ENCODE data around the gene TMEM40.
"Not testable (repeated sequence)": the region's sequence is repeated elsewhere in the genome, so short reads cannot be mapped to it uniquely, and the experiment has no call there.

Gene TMEM40

DNA sequence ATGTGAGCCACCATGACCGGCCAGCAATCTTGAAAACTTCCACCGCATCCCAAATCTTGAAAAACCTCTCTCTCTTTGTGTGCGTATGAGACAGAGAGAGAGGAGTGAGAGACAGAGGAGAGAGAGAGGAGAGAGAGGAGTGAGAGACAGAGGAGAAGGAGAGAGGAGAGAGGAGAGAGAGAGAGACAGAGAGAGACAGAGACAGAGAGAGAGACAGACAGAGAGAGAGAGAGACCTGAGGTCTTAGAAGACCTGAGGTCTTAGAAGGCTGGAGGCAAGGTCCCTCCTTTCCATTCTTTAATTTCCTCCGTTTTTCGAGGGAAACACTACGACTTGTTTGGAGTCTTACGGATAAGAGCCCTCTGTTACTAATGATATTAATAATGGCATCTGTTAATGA lies 39.5 kb downstream of the TMEM40 start:
- no peak for DNase-seq (ENCODE audit: low read depth, low spot score)

DNA sequence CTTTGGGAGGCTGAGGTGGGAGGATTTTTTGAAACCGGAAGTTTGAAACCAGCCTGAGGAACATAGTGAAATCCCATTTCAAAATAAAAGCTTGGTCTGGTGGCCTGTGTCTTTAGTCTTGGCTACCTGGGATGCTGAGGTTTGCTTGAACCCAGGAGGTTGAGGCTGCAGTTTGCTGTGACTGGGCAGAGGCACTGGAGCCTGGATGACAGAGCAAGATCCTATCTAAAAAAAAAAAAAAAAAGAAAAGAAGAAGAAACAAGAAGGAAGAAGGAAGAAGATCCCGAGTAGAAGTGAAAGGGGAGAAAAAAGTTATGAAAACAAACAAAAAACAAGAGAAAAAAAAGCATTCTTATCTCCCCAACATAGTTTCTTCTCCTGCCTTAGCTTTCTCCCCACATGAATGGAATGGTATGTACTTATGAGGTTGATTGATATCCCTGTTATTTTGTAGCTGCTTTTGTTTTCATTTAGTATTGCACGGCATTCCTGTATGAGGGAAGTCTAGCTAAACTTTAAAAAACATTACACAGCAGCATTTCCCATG lies 42.4 kb downstream of the TMEM40 start:
- no peak for DNase-seq (ENCODE audit: low read depth, low spot score)

DNA sequence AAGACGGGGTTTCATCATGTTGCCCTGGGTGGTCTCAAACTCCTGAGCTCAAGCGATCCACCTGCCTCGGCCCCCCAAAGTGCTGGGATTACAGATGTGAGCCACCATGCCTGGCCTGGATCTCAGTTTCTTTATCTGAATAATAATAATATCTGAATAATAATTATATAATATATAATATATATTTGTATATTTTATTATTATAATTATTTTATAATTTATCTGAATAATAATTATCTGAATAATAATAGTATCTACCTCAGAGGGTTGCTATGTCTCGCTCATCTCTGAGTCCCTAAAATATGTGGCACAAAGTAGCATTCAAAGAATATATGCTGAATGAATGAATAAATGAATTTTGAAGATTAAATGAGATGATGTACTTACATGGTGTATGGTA lies 44.8 kb downstream of the TMEM40 start:
- DNase-seq (ENCODE audit: low read depth, low spot score) = no peak

DNA sequence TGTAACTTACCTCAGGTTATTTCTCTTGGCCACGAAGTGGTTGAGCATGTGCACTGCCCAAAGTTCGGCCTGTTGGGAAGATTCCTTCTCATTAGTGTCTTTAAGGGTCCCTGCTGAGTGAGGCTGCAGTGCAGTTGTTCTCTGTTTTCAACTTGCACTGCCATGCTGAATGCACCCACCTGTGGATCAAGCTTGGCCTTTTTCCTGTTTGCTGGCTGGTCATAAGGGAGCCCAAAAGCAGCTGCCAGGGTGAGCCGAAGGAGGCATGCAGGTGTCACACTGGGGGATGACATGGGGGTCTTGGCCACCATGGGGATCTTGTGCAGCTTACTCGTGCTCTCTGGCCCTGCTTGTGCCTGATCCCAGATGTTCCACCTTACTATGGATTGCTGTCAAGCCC lies 49.0 kb downstream of the TMEM40 start:
- DNase-seq (ENCODE audit: low read depth, low spot score) = no peak

DNA sequence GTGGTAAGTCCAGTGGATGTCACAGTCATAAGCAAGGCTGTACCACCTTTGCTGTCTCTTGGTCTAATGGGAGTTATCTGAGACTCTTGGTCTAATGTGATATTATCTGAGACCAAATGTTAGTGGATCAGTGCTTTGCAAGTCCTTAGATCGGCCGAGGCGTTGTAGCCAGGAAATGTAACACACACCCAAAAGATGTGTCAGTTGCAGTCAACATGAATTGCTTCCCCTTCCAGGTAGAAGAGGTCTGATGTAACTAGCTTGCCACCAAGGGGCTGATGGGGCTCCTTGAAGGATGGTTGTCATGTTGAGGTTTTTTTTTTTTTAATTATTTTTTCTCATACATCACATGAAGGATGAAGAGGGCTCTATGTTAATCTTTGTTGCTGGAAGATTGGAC lies 49.7 kb downstream of the TMEM40 start:
- DNase-seq (ENCODE audit: low read depth, low spot score) = no peak

DNA sequence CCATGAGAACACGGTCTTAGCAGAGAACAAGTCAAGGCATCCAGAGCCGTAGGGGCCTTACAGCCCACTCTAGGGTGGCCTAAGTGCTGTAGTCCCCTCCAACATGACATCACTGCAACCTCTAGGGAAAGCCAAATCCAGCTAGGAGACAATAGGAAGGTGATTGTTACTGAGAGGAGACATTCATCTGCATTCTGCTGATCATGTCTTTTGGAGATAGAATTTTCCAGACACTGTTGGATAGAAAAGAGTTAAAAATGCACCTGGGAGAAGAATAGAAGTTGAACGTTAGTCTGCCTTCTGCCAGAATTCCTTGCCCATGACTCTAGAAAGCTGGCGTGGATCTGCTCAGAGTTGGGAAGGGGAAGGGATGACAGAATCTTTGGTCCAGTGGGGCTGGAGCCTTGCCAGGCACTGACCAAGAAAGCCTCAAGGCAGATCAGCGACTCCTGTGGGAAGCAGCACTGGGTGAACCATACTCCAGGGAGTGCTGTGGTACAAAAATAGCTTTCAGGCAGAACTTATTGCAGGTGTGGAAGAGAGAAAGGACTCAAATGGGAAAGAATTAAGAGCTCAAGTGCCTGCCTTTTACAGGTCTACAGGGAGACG lies 50.4 kb downstream of the TMEM40 start:
- DNase-seq (ENCODE audit: low read depth, low spot score) = no peak

DNA sequence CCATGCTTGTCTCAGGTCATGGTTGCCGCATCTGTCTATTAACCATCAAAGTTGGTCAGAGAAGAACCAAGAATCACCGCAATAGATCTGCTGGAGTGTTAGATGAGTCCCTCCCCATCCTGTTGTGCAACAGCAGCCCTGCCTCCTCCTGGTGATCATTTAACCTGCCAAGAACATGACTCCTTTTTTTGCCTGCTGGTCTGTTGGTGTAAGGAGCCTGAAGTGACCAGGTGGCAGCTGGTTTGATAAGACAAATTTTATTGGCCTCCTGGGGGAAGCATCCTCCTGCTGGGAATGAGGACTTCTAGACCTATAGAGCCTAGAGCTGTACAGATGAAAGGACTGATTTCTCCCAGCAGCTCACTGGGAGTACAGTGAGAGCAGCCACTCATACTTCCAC lies 51.6 kb downstream of the TMEM40 start:
- no peak for DNase-seq (ENCODE audit: low read depth, low spot score)

DNA sequence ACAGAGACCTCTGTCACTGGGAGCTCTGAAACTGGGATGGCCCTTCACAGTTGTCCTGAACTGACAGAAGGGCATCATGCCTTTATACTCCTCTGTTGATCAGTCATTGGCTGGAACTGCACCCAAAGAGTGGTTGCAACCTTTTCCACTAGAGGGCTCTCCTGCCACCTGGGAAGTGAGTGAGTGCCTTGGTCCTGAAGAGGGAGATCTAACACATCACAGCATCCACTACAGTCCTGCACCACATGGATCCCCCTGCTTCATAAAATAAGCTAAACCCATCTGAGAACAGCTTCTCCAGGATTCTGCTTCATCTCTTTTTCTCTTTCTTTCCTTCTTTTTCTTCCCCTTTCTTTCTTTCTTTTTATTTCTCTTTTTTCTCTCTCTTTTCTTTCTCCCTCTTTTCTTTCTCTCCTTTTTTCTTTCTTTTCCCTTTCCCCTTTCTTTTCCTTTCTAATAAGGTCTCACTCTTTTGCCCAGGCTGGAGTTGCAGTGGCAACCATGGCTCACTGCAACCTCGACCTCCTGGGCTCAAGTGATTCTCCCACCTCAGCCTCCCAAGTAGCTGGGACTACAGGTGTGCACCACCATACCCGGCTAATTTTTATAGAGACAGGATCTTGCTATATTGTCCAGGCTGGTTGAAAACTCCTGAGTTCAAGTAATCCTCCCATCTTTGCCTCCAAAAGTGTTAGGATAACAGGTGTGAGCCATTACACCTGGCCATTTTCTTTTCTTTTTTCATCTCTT lies 52.4 kb downstream of the TMEM40 start:
- DNase-seq (ENCODE audit: low read depth, low spot score) = peak; percentile 14

DNA sequence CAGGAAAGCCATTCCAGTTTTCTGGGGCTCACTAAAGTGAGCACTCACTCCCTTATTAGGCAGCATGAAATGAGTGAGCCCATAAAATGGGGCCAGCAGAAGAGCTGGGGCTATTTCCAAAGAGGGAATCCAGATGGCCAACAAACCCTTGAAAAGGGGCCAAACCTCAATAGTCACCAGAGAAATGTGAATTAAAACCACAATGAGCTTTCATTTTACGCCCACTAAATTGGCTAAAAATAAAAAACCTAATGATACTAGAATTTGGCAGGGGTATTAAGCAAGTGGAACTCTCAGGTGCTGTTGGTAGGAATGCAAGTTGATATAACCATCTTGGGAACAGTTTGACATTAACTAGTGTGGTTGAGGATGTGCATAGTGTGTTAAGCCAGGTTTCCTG lies 53.1 kb downstream of the TMEM40 start:
- DNase-seq (ENCODE audit: low read depth, low spot score) = no peak

DNA sequence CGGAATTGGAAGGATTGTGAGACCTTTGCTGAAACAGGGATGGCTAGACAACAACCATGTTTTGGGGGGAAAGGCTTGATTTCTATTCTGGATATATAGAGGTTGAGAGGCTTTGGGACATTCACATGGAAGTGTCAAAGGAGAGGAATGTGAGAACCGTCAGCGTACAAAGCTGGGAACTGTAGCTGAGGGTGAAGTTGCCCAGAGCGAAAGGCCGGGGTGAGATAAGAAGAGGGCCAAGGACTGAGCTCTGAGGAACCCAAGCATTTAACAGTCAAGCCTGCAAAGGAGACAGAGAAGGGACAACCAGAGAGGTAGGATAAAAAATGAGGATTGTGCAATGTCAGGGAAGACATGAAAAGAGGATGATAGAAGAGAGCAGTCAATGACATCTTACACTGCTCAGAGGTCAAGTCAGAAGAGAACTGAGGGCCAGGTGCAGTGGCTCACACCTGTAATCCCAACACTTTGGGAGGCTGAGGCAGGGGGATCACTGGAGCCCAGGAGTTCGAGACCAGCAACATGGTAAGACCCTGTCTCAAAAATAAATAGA lies 53.6 kb downstream of the TMEM40 start:
- DNase-seq (ENCODE audit: low read depth, low spot score) = no peak

DNA sequence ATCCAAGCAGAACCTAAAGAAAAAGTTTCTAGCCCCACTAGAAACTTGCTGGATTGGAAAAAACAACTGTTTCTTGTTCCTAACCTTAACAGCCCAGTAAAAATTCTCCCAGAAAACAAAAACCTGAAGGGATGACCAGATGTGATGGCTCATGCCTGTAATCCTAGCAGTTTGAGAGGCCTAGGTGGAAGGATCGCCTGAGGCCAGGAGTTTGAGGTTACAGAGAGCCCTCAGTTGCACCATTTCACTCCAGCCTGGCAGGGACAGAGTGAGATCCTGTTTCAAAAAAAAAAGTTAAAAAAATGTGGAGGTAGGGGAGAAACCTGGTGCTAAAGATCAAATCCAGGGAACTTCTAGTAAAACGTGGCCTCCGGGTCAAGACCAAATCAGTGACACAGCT lies 56.6 kb downstream of the TMEM40 start:
- DNase-seq (ENCODE audit: low read depth, low spot score) = no peak

DNA sequence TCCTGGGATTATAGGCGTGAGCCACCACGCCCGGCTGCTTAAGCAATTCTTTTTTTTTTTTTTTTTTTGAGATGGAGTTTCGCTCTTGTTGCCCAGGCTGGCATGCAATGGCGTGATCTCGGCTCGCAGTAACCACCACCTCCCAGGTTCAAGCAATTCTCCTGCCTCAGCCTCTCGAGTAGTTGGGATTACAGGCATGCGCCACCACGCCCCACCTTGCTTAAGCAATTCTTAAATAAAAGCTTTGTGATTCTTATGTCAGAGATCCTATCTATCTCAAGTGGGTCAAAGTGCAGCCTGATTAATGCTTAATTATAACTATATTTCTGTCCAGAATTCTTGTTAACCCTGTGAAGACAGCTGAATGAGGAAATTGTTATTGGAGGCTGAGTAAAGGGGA lies 57.5 kb downstream of the TMEM40 start:
- DNase-seq (ENCODE audit: low read depth, low spot score) = not testable (repeated sequence)

DNA sequence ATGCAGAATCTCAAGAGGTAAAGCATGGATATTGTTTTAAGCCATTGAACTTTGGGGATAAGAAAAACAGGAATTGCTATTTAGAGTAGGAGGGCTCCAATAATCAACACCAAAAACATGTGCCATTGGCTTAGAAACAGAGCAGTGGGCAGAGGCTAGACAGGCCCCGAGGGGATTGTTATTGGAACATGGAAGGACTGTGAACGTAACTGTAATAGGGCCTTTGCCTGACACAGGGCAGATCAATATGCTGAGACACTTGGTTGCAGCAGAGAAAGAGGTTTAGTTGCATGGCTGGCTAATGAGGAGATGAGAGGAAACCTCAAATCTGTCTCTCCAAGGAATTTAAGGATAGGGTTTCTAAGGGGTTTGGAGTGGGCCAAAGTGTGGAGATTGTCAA lies 58.3 kb downstream of the TMEM40 start:
- no peak for DNase-seq (ENCODE audit: low read depth, low spot score)

DNA sequence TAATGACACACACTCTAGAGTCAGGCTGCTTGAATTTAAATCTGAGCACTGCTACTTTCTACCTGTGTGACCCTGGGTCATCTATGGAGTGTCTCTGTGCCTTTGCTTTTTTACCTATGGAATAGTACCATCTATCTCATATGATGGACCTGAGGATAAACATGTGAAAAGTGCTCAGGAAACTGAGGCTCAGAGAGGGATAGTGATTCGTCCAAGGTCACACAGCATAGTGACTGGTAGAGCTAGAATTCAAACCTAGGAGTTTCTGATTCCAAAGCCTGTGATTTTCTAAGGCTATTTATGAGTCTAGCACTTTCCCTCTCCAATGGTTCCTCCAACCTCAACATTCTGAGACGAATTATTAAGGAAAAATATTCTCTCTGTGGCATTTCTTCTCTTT lies 63.1 kb downstream of the TMEM40 start:
- DNase-seq (ENCODE audit: low read depth, low spot score) = no peak

DNA sequence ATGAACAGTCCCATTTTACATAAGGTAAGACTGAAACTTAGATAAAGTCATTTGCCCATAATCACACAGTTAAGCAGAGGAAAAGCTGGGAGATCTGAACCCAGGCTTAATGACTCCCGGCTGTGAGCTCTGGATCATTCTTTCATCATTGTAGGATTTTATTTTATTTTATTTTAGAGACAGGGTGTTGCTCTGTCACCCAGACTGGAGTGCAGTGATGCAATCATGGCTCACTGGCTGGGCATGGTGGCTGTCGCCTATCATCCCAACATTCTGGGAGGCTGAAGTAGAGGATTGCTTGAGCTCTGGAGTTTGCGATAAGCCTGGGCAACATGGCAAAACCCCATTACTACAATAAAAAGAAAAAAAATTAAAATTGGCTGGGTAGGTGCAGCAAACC lies 63.9 kb downstream of the TMEM40 start:
- DNase-seq (ENCODE audit: low read depth, low spot score) = no peak

DNA sequence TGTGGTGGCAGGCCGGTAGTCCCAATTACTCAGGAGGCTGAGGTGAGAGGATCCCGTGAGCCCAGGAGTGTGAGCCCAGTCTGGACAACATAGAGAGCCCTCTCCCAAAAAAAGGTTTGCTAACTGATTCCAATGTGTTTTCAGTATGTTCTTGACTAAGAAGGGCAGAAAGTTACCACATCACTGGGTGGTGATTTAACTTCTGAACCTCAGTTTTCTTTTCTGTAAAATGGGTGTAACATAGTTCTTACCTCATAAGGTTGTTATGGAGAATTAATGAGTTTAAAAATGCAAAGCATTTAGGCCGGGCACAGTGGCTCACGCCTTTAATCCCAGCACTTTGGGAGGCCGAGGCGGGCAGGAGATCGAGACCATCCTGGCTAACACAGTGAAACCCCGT lies 66.6 kb downstream of the TMEM40 start:
- no peak for DNase-seq (ENCODE audit: low read depth, low spot score)

DNA sequence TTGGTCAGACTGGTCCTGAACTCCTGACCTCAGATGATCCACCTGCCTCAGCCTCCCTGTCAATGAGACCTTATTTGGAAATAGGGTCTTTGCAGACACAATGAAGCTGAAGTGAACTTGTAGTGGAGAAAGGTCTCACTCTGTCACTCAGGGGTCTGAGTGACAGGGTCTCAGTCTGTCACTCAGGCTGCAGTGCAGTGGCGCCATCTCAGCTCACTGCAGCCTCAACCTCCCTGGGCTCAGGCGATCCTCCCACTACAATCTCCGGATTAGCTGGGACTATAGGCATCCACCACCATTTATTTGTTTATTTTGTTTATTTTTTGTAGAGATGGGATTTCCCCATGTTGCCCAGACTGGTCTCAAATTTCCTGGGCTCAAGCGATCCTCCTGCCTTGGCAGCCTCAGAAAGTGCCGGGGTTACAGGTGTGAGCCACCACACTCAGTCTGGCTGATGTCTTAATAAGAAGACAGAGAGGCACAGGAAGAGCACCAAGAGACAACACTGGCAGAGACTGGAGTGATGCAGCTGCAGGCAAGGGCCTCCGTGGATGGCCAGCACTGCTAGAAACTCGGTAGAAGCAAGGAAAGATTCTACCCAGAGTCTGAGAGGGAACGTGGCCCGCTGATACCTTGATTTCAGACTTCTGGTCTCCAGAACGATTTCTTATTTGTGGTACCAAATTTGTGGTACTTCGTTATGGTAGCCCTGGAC lies 68.9 kb downstream of the TMEM40 start:
- no peak for DNase-seq (ENCODE audit: low read depth, low spot score)

DNA sequence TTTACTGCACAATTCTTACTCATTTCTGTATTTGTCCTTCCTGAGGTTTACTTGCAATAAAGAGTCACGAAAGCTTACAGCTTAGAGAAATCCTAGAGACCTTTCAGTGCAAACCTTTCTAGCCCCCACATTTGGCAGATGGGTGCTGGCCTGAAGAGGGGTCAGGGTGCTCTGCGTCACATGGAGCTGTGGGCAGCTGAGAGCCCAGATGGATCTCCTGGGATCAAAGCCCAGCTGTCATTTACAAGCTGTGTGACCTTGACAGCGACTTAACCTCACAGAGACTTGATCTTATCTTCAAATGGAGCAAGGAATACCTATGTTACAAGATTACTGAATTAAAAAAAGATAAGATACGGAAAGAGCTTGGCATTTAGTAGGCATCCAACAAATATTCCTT lies 71.1 kb downstream of the TMEM40 start:
- no peak for DNase-seq (ENCODE audit: low read depth, low spot score)

DNA sequence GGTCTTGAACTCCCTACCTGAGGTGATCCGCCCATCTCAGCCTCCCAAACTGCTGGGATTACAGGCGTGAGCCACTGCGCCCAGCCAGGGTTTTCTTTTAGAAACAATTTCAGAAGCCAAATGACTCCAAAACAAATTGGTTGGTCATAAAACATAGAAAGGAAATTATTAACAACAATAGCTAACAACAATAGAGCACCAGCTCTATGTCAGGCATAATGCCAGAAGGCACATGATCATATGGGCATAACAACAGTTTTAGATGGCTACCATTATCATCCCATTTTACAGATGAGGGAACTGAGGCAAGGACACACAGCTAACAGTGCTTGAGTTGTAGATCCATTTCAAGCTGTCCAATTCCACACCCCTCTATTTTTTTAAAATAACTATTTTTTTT lies 73.0 kb downstream of the TMEM40 start:
- no peak for DNase-seq (ENCODE audit: low read depth, low spot score)
